Measurements from ENCODE around the gene MYOG.

DNA sequence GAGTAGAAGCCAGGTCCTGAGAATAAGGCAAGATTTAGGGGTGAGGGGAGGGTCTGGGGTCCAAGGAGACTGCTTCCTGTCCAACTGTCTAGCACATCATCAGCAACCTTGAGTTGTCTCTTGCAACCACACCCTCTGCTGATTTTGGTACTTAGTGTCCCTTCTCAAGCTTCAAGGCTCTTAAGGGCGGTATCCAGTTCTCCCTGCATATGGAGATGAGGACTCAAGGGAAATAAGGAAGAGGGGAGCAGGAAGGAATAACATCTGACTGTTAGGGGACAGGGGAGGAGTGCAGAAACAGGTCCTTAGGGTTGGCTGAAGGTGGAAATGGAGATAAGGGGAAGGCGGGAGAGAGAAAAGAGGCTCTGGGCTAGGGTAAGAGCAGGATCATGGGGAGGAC lies 12.3 kb downstream of the MYOG start:
- TF ChIP-seq, protein P1, sequence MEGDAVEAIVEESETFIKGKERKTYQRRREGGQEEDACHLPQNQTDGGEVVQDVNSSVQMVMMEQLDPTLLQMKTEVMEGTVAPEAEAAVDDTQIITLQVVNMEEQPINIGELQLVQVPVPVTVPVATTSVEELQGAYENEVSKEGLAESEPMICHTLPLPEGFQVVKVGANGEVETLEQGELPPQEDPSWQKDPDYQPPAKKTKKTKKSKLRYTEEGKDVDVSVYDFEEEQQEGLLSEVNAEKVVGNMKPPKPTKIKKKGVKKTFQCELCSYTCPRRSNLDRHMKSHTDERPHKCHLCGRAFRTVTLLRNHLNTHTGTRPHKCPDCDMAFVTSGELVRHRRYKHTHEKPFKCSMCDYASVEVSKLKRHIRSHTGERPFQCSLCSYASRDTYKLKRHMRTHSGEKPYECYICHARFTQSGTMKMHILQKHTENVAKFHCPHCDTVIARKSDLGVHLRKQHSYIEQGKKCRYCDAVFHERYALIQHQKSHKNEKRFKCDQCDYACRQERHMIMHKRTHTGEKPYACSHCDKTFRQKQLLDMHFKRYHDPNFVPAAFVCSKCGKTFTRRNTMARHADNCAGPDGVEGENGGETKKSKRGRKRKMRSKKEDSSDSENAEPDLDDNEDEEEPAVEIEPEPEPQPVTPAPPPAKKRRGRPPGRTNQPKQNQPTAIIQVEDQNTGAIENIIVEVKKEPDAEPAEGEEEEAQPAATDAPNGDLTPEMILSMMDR (IDR thresholded peaks at IDR 0.05), result no peak
- no peak for TF ChIP-seq POLR2AphosphoS5 (IDR thresholded peaks at IDR 0.05)
- no peak for TF ChIP-seq POLR2A (IDR thresholded peaks at IDR 0.05)

Measured in transverse colon (tissue), 4 donors.